Transverse colon (tissue), 4 donors: Measurements from ENCODE around the gene ENOX1.

Experiments
- CTCF ChIP-seq, 5 experiments: fragments of 200-600 bp in 3 of 5; fragments of 450-650 bp in 2 of 5; sonication (generic) in 3 of 5; IDR thresholded peaks; 1 replicate in 2 of 5; 2 replicates in 3 of 5; pipeline ENCODE4 v1.5.1; 2016 to 2017; ENCODE audit warnings: antibody characterized with exemption in 5 of 5, inconsistent platforms in 3 of 5, mild to moderate bottlenecking in 2 of 5, moderate library complexity in 1 of 5
- EP300 ChIP-seq: sonication (generic); formaldehyde crosslinking; IDR thresholded peaks from one replicate; pipeline ENCODE4 v1.6.1; 2017; ENCODE audit warnings: antibody characterized with exemption, low read depth
- POLR2A ChIP-seq: fragments of 450-650 bp; IDR thresholded peaks from one replicate; pipeline ENCODE4 v1.6.1; 2016; ENCODE audit warnings: antibody characterized with exemption, mild to moderate bottlenecking, moderate library complexity
- POLR2AphosphoS5 ChIP-seq, 3 donors: sonication (generic); formaldehyde crosslinking; IDR thresholded peaks; one replicate each; pipeline ENCODE4 v1.6.1; 2016; ENCODE audit warnings: antibody characterized with exemption in 3 of 3

- no peak for TF ChIP-seq POLR2A
- TF ChIP-seq CTCF (IDR thresholded peaks at IDR 0.05) = peak; percentile 44 to 65 (median 61)
- no peak for TF ChIP-seq POLR2AphosphoS5 (IDR thresholded peaks at IDR 0.05)
- no peak for TF ChIP-seq EP300
Observed at GRCh38 chr13:43804461-43805070, 17.8 kb upstream of the ENOX1 start.
